Caco-2 (cell line): Measurements from ENCODE around the gene SCTR. TPM values are rescaled to one million over a fixed set of nuclear protein-coding genes. Genes with fewer than 3 reads are reported as not detected.

ENCODE experiments used
- BruUV-seq: library from RNA; stranded (reverse); fragments of 400-500 nt; replicated peaks from 2 replicates; lab custom pipeline; 2021; lab: Mats Ljungman, UMichigan
- CTCF ChIA-PET: fragments of 300-600 bp; sonication (Branson Sonifier 250); formaldehyde crosslinking; loops from one replicate; lab custom pipeline; 2022; ENCODE audit warnings: antibody characterized with exemption; lab: Charles Lee
- POLR2A ChIA-PET: fragments of 300-600 bp; sonication (Branson Sonifier 250); formaldehyde crosslinking; loops from one replicate; lab custom pipeline; 2022; ENCODE audit warnings: antibody characterized with exemption; lab: Charles Lee
- DNase-seq, 2 experiments: peaks; one replicate each; pipeline versions ENCODE4 v3.0.0 to v3.0.0-alpha.2; 2020 to 2022
- H3K27me3 ChIP-seq: replicated peaks from 2 replicates; pipeline ENCODE4 v1.6.0; 2011; ENCODE audit warnings: low read length; ENCODE audit not compliant: control insufficient read depth, insufficient read depth
- H3K36me3 ChIP-seq: 2 replicates; pipeline ENCODE4 v1.5.1; 2011; ENCODE audit warnings: low read length; ENCODE audit not compliant: control insufficient read depth, insufficient read depth
- H3K4me1 ChIP-seq: fragments of 250-450 bp; sonication (Bioruptor Pico); 2 replicates; pipeline ENCODE4 v1.5.1; 2020; ENCODE audit warnings: mild to moderate bottlenecking
- H3K4me3 ChIP-seq: 2 replicates; pipeline ENCODE4 v1.5.1; 2011; ENCODE audit warnings: low read depth, mild to moderate bottlenecking, control low read depth, low read length
- H3K9me3 ChIP-seq: fragments of 250-450 bp; sonication (Bioruptor Pico); 2 replicates; pipeline ENCODE4 v1.5.1; 2020; ENCODE audit warnings: mild to moderate bottlenecking, moderate library complexity
- H3K27ac Mint-ChIP-seq: one replicate; pipeline ENCODE4 v1.8.0; 2022; ENCODE audit warnings: mixed read lengths; ENCODE audit not compliant: unreplicated experiment
- H3K27me3 Mint-ChIP-seq: one replicate; pipeline ENCODE4 v1.8.0; 2022; ENCODE audit warnings: mixed read lengths; ENCODE audit not compliant: insufficient read depth, unreplicated experiment
- H3K36me3 Mint-ChIP-seq: one replicate; pipeline ENCODE4 v1.8.0; 2022; ENCODE audit warnings: mild to moderate bottlenecking, mixed read lengths; ENCODE audit not compliant: insufficient read depth, unreplicated experiment
- H3K4me1 Mint-ChIP-seq: one replicate; pipeline ENCODE4 v1.8.0; 2022; ENCODE audit warnings: low read depth, mixed read lengths; ENCODE audit not compliant: unreplicated experiment
- H3K4me3 Mint-ChIP-seq: one replicate; pipeline ENCODE4 v1.8.0; 2022; ENCODE audit warnings: mild to moderate bottlenecking, moderate library complexity, mixed read lengths; ENCODE audit not compliant: unreplicated experiment
- H3K9me3 Mint-ChIP-seq: one replicate; pipeline ENCODE4 v1.8.0; 2022; ENCODE audit warnings: mixed read lengths; ENCODE audit not compliant: unreplicated experiment
- CTCF ChIP-seq, 2 experiments: fragments of 200-600 bp in 1 of 2; IDR thresholded peaks; 1 replicate in 1 of 2; 2 replicates in 1 of 2; pipeline versions ENCODE4 v1.5.1 to v1.8.0; 2011 to 2022; ENCODE audit warnings: antibody characterized with exemption in 1 of 2, control low read depth in 1 of 2, inconsistent platforms in 1 of 2, low read depth in 1 of 2, low read length in 1 of 2, mild to moderate bottlenecking in 1 of 2, moderate library complexity in 1 of 2; ENCODE audit not compliant: insufficient read depth in 1 of 2, severe bottlenecking in 1 of 2, unreplicated experiment in 1 of 2
- intact Hi-C: fragments of 100-400 bp; cut with micrococcal nuclease; formaldehyde crosslinking; loops from one replicate; pipeline ENCODE4 v1.10.0; 2022; ENCODE audit not compliant: unreplicated experiment
- total RNA-seq: library from RNA; stranded (reverse); gene quantifications from 2 replicates; pipeline ENCODE4 v1.2.3, GENCODE V29; 2022

The SCTR gene
- total RNA-seq, 1 experiment from 2014 or later: not detected

DNA sequence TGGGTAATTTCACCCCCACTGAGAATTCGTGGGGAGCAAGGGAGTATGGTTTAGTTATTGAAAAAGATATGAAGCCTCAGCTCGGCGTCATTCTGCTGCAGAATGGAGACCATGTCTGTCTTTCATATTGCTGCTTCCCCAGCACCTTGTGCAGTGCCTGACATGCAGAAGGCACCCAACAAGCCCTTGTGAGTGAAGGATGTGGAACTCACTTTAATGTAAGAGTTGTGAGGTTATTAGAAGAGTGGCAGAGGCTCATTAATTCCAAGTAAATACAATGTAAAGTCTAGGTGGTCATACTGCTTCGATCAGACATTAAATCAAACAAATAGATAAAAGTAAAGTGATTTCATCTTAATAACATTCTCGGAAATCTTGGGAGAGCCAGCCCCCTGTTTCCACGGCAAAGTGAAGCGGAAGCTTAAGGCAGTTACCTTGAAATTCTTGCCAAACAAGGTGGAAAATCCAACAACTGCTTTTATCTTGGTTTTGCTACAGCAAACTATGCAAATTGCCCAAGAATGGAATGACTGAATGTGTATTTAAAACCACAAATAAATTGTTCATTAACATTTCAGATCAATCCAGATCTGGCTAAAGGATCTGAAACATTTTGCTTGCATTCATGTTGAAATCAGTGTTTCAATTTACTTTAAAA is 29.5 kb upstream of the SCTR start:
- no peaks in the 10 kb centered on the region for H3K27me3 ChIP-seq
- ChIA-PET POLR2A (no interaction called here), CTCF (no interaction called here)
- H3K9me3 ChIP-seq: no peaks in the 10 kb centered on the region
- no peak for DNase-seq
- H3K36me3 Mint-ChIP-seq: no peaks in the 10 kb centered on the region
- no peak overlapping the region for H3K4me3 ChIP-seq
- peaks cover 22% of the 10 kb centered on the region for H3K4me1 ChIP-seq
- H3K4me3 Mint-ChIP-seq: no peak overlapping the region
- no peak overlapping the region for H3K27ac Mint-ChIP-seq
- peaks cover 15% of the 10 kb centered on the region for H3K4me1 Mint-ChIP-seq
- intact Hi-C loops: no loop called here
- H3K36me3 ChIP-seq: no peaks in the 10 kb centered on the region
- no TSS peak for BruUV-seq
- no peaks in the 10 kb centered on the region for H3K9me3 Mint-ChIP-seq
- no peaks in the 10 kb centered on the region for H3K27me3 Mint-ChIP-seq
- no peak for TF ChIP-seq CTCF (IDR thresholded peaks at IDR 0.05; ENCODE audit: insufficient read depth in 1 of 2, low read depth in 1 of 2, low read length in 1 of 2, severe bottlenecking in 1 of 2, unreplicated experiment in 1 of 2)

DNA sequence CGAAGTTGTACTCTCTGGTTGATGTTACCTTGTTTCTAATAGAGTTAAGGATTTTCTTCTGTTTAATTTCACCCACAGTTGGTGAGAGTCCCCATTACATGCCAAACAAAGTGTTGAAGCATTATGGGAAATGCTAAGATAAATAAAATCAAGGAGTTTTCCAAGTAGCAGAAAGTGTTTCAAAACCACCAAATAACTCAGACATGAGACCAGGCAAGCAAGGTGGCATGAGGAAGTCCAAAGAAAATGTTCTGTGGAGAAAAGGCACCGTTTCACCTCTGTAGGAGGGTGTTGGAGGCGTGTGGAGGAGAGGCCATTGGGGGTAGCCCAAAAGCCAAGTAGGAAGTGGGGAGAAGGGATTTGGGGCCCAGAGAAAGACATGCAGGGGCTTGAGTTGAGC is 28.6 kb upstream of the SCTR start:
- H3K4me1 Mint-ChIP-seq: peaks cover 21% of the 10 kb centered on the region
- intact Hi-C loops: no loop called here

DNA sequence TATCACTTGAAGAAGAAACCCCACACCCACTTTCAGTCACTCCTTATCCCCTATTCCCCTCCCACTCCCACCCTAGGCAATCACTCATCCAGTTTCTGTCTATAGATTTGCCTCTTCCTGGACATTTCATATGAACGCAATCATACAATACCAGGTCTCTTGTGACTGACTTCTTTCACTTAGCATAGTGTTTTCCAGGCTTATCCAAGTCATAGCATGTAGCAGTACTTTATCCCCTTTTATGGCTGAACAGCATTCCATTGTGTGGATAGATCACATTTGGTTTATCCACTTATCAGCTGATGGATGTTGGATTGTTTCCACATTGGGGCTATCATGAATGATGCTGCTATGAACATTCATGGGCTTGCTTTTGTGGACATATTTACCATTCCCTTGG is 26.6 kb upstream of the SCTR start:
- ChIA-PET CTCF (interaction anchor here (0.6 kb wide), 1 partner anchor 691 kb away, joined by 6 read pairs; no protein-coding TSS in a partner anchor), POLR2A (no interaction called here)
- Mint-ChIP-seq H3K27ac (no peak overlapping the region), H3K9me3 (no peaks in the 10 kb centered on the region), H3K4me3 (no peak overlapping the region), H3K4me1 (peaks cover 32% of the 10 kb centered on the region), H3K27me3 (no peaks in the 10 kb centered on the region), H3K36me3 (no peaks in the 10 kb centered on the region)
- intact Hi-C loops: no loop called here
- Histone ChIP-seq H3K4me1 (peaks cover 48% of the 10 kb centered on the region), H3K36me3 (no peaks in the 10 kb centered on the region), H3K27me3 (no peaks in the 10 kb centered on the region), H3K9me3 (no peaks in the 10 kb centered on the region), H3K4me3 (no peak overlapping the region)
- TF ChIP-seq CTCF (IDR thresholded peaks at IDR 0.05; ENCODE audit: insufficient read depth in 1 of 2, low read depth in 1 of 2, low read length in 1 of 2, severe bottlenecking in 1 of 2, unreplicated experiment in 1 of 2): no peak
- DNase-seq: no peak
- no TSS peak for BruUV-seq

More for the DNA sequence above, 28.6 kb upstream of the SCTR start:
- no peak overlapping the region for H3K4me3 Mint-ChIP-seq
- H3K27me3 Mint-ChIP-seq: no peaks in the 10 kb centered on the region
- H3K27ac Mint-ChIP-seq: no peak overlapping the region
- Histone ChIP-seq H3K4me1 (peaks cover 31% of the 10 kb centered on the region), H3K4me3 (no peak overlapping the region), H3K36me3 (no peaks in the 10 kb centered on the region), H3K9me3 (no peaks in the 10 kb centered on the region), H3K27me3 (no peaks in the 10 kb centered on the region)
- H3K9me3 Mint-ChIP-seq: no peaks in the 10 kb centered on the region
- BruUV-seq: no TSS peak
- no peak for DNase-seq
- no peak for TF ChIP-seq CTCF (IDR thresholded peaks at IDR 0.05; ENCODE audit: insufficient read depth in 1 of 2, low read depth in 1 of 2, low read length in 1 of 2, severe bottlenecking in 1 of 2, unreplicated experiment in 1 of 2)
- no peaks in the 10 kb centered on the region for H3K36me3 Mint-ChIP-seq
- ChIA-PET POLR2A (no interaction called here), CTCF (no interaction called here)
